ENCODE data around the gene KLHL24. TPM values are rescaled to one million over a fixed set of nuclear protein-coding genes. Genes with fewer than 3 reads are reported as not detected.
"Not testable (repeated sequence)": the region's sequence is repeated elsewhere in the genome, so short reads cannot be mapped to it uniquely, and the experiment has no call there.

Gene KLHL24
- total RNA-seq, 1 experiment from 2014 or later, result 33.9 TPM

DNA sequence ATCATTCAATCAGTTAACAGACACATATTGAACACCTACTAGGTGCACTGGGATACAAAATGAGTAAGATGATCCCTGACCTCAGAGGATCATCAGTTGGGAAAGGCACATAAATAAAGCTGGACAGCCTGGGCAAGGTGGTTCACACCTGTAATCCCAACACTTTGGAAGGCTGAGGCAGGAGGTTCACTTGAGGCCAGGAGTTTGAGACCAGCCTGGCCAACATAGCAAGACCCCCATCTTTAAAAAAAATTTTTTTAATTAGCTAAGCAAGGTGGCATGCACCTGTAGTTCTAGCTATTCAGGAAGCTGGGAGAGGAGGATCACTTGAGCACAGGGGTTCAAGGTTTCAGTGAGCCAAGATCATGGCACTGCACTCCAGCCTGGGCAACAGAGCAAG is 3.7 kb upstream of the KLHL24 start (continued):
- TF ChIP-seq ATF6 (CRISPR knock-in tag; IDR thresholded peaks at IDR 0.05), result no peak
- TF ChIP-seq USF2 (CRISPR knock-in tag; IDR thresholded peaks at IDR 0.05), result no peak
- TF ChIP-seq ZNF671 (CRISPR knock-in tag; IDR thresholded peaks at IDR 0.05), result no peak
- TF ChIP-seq CREB1 (CRISPR knock-in tag; IDR thresholded peaks at IDR 0.05), result no peak
- no peak for TF ChIP-seq JAZF1 (CRISPR knock-in tag; IDR thresholded peaks at IDR 0.05)
- no peak for TF ChIP-seq GABPB1 (CRISPR knock-in tag; IDR thresholded peaks at IDR 0.05)
- no peak for TF ChIP-seq ETV6 (CRISPR knock-in tag; IDR thresholded peaks at IDR 0.05)
- no peak for TF ChIP-seq TEAD1 (CRISPR knock-in tag; IDR thresholded peaks at IDR 0.05)

- CTCF ChIA-PET; H3K27me3 Mint-ChIP-seq (ENCODE audit: low read depth); H3K4me3 Mint-ChIP-seq; H3K9me3 Mint-ChIP-seq; H3K27ac Mint-ChIP-seq; DNase-seq (ENCODE audit: low spot score); POLR2A ChIA-PET; ATAC-seq; H3K36me3 Mint-ChIP-seq: not testable (repeated sequence)
- peaks cover 11% of the 10 kb centered on the region for H3K4me1 Mint-ChIP-seq
These were observed 2.7 kb upstream of the KLHL24 start for GRCh38 chr3:183632725-183633124.

GRCh38 chr3:183634707-183635106 is 716 bp upstream of the KLHL24 start:
- Mint-ChIP-seq H3K4me1 (peaks cover 18% of the 10 kb centered on the region), H3K9me3 (no peaks in the 10 kb centered on the region), H3K4me3 (peak overlapping the region; percentile 84), H3K27me3 (ENCODE audit: low read depth) (peaks cover 4% of the 10 kb centered on the region), H3K27ac (no peak overlapping the region), H3K36me3 (no peaks in the 10 kb centered on the region)
- ChIA-PET POLR2A (interaction anchor here (0.5 to 1.7 kb wide), 9 partner anchors 7 to 206 kb away, joined by 3 to 8 read pairs (median 4); partner anchors contain the start of gene MCF2L2), CTCF (interaction anchor here (0.7 to 1.5 kb wide), 4 partner anchors 26 to 162 kb away, joined by 3 to 7 read pairs (median 4); no protein-coding TSS in a partner anchor)
- TF ChIP-seq ZNF121 (CRISPR knock-in tag; IDR thresholded peaks at IDR 0.05) (no peak), NFATC4 (CRISPR knock-in tag; IDR thresholded peaks at IDR 0.05) (no peak), ZNF396 (CRISPR knock-in tag; IDR thresholded peaks at IDR 0.05; ENCODE audit: borderline replicate concordance) (no peak)
- DNase-seq (ENCODE audit: low spot score), result no peak
- ATAC-seq, result no peak

GRCh38 chr3:183635107-183635430 is 354 bp upstream of the KLHL24 start:
- Mint-ChIP-seq H3K27me3 (ENCODE audit: low read depth) (peaks cover 3% of the 10 kb centered on the region), H3K27ac (peak overlapping the region; percentile 63; the same call in 1 of the 2 replicates), H3K4me1 (peaks cover 18% of the 10 kb centered on the region), H3K4me3 (peak overlapping the region; percentile 84), H3K36me3 (no peaks in the 10 kb centered on the region), H3K9me3 (no peaks in the 10 kb centered on the region)
- DNase-seq (ENCODE audit: low spot score) (no peak), ATAC-seq (no peak; the same call in 1 of the 2 replicates)
- ChIA-PET POLR2A (interaction anchor here (0.5 to 2.0 kb wide), 13 partner anchors 8 to 207 kb away, joined by 3 to 9 read pairs (median 4); partner anchors contain the start of gene MCF2L2), CTCF (interaction anchor here (0.7 to 1.5 kb wide), 4 partner anchors 26 to 155 kb away, joined by 3 to 7 read pairs (median 4); no protein-coding TSS in a partner anchor)
- TF ChIP-seq OVOL2 (CRISPR knock-in tag; IDR thresholded peaks at IDR 0.05; ENCODE audit: borderline replicate concordance), result no peak

GRCh38 chr3:183636221-183637105 is 1.0 kb downstream of the KLHL24 start:
- Mint-ChIP-seq H3K4me3 (peak overlapping the region; percentile 84), H3K27ac (peak overlapping the region; percentile 93), H3K9me3 (no peaks in the 10 kb centered on the region), H3K4me1 (peaks cover 18% of the 10 kb centered on the region), H3K27me3 (ENCODE audit: low read depth) (no peaks in the 10 kb centered on the region; the same call in 1 of the 2 replicates), H3K36me3 (no peaks in the 10 kb centered on the region)
- ChIA-PET POLR2A (interaction anchor here (1.7 to 2.0 kb wide), 4 partner anchors 15 to 146 kb away, joined by 5 to 9 read pairs (median 8); partner anchors contain the start of gene YEATS2), CTCF (interaction anchor here (0.5 to 1.6 kb wide), 5 partner anchors 16 to 157 kb away, joined by 3 to 4 read pairs (median 4); no protein-coding TSS in a partner anchor)
- DNase-seq (ENCODE audit: low spot score) (peak; percentile 94), ATAC-seq (peak; percentile 88)
- TF ChIP-seq TCF7 (CRISPR knock-in tag; IDR thresholded peaks at IDR 0.05; ENCODE audit: low read depth) (no peak), ERG (CRISPR knock-in tag; IDR thresholded peaks at IDR 0.05) (no peak), E2F5 (CRISPR knock-in tag; IDR thresholded peaks at IDR 0.05) (peak; percentile 61; the same call in 1 of the 2 replicates), ZNF532 (CRISPR knock-in tag; IDR thresholded peaks at IDR 0.05; ENCODE audit: borderline replicate concordance) (no peak)

All from WTC11 (cell line).